HCT116 (cell line): ENCODE data around the gene ATP8B3. TPM values are rescaled to one million over a fixed set of nuclear protein-coding genes. Genes with fewer than 3 reads are reported as not detected.

Experiments used
- ATAC-seq: fragments of 200-7000 bp; cut with Tn5 transposase; 2 replicates; pipeline ENCODE4 v1.9.1; 2020; ENCODE audit warnings: mild to moderate bottlenecking, moderate library complexity
- BruUV-seq: library from RNA; stranded (reverse); fragments of 400-500 nt; replicated peaks from 2 replicates; lab custom pipeline; 2021; lab: Mats Ljungman, UMichigan
- CTCF ChIA-PET: fragments of 300-600 bp; sonication (Branson Sonifier 250); formaldehyde crosslinking; loops from one replicate; lab custom pipeline; 2021; ENCODE audit warnings: antibody characterized with exemption; lab: Charles Lee
- POLR2A ChIA-PET: fragments of 300-600, 350-600 bp; sonication (Branson Sonifier 250); formaldehyde crosslinking; loops from one replicate; lab custom pipeline; 2021; ENCODE audit warnings: antibody characterized with exemption; lab: Charles Lee
- RAD21 ChIA-PET, 2 experiments: fragments of 300-600 bp; sonication (Branson Sonifier 250); formaldehyde crosslinking; loops; one replicate each; lab custom pipeline; 2023; ENCODE audit warnings: low total read pairs in 2 of 2; ENCODE audit not compliant: uncharacterized antibody in 2 of 2, unreplicated experiment in 2 of 2, low non-redundant PET in 1 of 2; lab: Charles Lee
- DNase-seq: peaks from one replicate; pipeline ENCODE4 v3.0.0-alpha.2; 2010; ENCODE audit warnings: low read depth, low spot score
- H2AFZ ChIP-seq: fragments of 200-600 bp; shearing (Covaris generic), sonication (generic); 2 replicates; pipeline ENCODE4 v1.6.1; 2017; ENCODE audit warnings: low read depth, mixed run types, mixed read lengths, antibody characterized with exemption, low read length; ENCODE audit not compliant: poor library complexity, severe bottlenecking
- H3K27ac ChIP-seq: 2 replicates; pipeline ENCODE4 v1.5.1; 2012; ENCODE audit warnings: low read depth, low read length
- H3K27me3 ChIP-seq: fragments of 200-600 bp; sonication (generic); 2 replicates; pipeline ENCODE4 v1.6.1; 2016; ENCODE audit warnings: mixed run types, low read length, mixed read lengths; ENCODE audit not compliant: insufficient read depth
- H3K36me3 ChIP-seq, 2 experiments: fragments of 200-500 bp in 1 of 2; fragments of 200-600 bp in 1 of 2; sonication (Bioruptor generic) in 1 of 2; sonication (generic) in 1 of 2; 2 replicates each; pipeline versions ENCODE4 v1.5.1 to v1.6.1; 2014 to 2016; ENCODE audit warnings: low read length in 2 of 2, inconsistent platforms in 1 of 2, mixed read lengths in 1 of 2, mixed run types in 1 of 2; ENCODE audit not compliant: insufficient read depth in 2 of 2, control insufficient read depth in 1 of 2
- H3K4me1 ChIP-seq, 2 experiments: fragments of 200-600 bp in 1 of 2; sonication (generic) in 1 of 2; 2 replicates each; pipeline versions ENCODE4 v1.5.1 to v1.6.1; 2012 to 2017; ENCODE audit warnings: low read length in 2 of 2, inconsistent platforms in 1 of 2, mild to moderate bottlenecking in 1 of 2, mixed read lengths in 1 of 2, mixed run types in 1 of 2, moderate library complexity in 1 of 2; ENCODE audit not compliant: insufficient read depth in 2 of 2, control insufficient read depth in 1 of 2
- H3K4me2 ChIP-seq: fragments of 200-600 bp; sonication (generic); 2 replicates; pipeline ENCODE4 v1.6.1; 2017; ENCODE audit warnings: mixed run types, low read length, mixed read lengths
- H3K4me3 ChIP-seq, 2 experiments: fragments of 200-600 bp in 1 of 2; sonication (generic) in 1 of 2; replicated peaks in 1 of 2; 2 replicates each; pipeline ENCODE4 v1.5.1; 2011 to 2016; ENCODE audit warnings: low read length in 2 of 2, control low read depth in 1 of 2, low read depth in 1 of 2, mild to moderate bottlenecking in 1 of 2, mixed read lengths in 1 of 2, mixed run types in 1 of 2
- H3K79me2 ChIP-seq: fragments of 200-600 bp; sonication (generic); 2 replicates; pipeline ENCODE4 v1.6.1; 2017; ENCODE audit warnings: mild to moderate bottlenecking, mixed run types, low read length, moderate library complexity, mixed read lengths; ENCODE audit not compliant: insufficient read depth
- H3K9ac ChIP-seq: fragments of 200-600 bp; sonication (generic); 2 replicates; pipeline ENCODE4 v1.6.1; 2016; ENCODE audit warnings: low read length, mixed read lengths
- H3K9me2 ChIP-seq: fragments of 200-600 bp; sonication (generic), shearing (Covaris generic); 2 replicates; pipeline ENCODE4 v1.6.1; 2017; ENCODE audit warnings: mixed run types, mild to moderate bottlenecking, moderate library complexity; ENCODE audit not compliant: insufficient read depth
- H3K9me3 ChIP-seq, 2 experiments: fragments of 200-500 bp in 1 of 2; fragments of 200-600 bp in 1 of 2; sonication (Bioruptor generic) in 1 of 2; sonication (generic) in 1 of 2; 2 replicates each; pipeline ENCODE4 v1.6.1; 2014 to 2017; ENCODE audit warnings: low read length in 2 of 2, mixed read lengths in 2 of 2, inconsistent platforms in 1 of 2, low read depth in 1 of 2, mild to moderate bottlenecking in 1 of 2, mixed run types in 1 of 2, moderate library complexity in 1 of 2; ENCODE audit not compliant: control insufficient read depth in 1 of 2, insufficient read depth in 1 of 2
- H4K20me1 ChIP-seq: fragments of 200-600 bp; sonication (generic), shearing (Covaris generic); 2 replicates; pipeline ENCODE4 v1.6.1; 2017; ENCODE audit warnings: mixed run types, mild to moderate bottlenecking, moderate library complexity; ENCODE audit not compliant: insufficient read depth
- EZH2phosphoT487 ChIP-seq: fragments of 200-600 bp; IDR thresholded peaks from 2 replicates; pipeline ENCODE4 v1.6.1; 2018; ENCODE audit warnings: antibody characterized with exemption, borderline replicate concordance
- POLR2A ChIP-seq: IDR thresholded peaks from 2 replicates; pipeline ENCODE4 v1.7.0; 2011; ENCODE audit warnings: borderline replicate concordance; ENCODE audit not compliant: insufficient read depth, insufficient read length; ENCODE audit errors: extremely low read depth
- POLR2AphosphoS5 ChIP-seq: IDR thresholded peaks from 2 replicates; pipeline ENCODE4 v1.6.1; 2011; ENCODE audit warnings: mild to moderate bottlenecking, low read depth, low read length, moderate library complexity
- ZFX ChIP-seq: fragments of 450-650 bp; IDR thresholded peaks from 2 replicates; pipeline ENCODE4 v1.6.1; 2017
- intact Hi-C: fragments of 100-400 bp; cut with micrococcal nuclease; formaldehyde crosslinking; loops from 2 replicates; pipeline ENCODE4 v1.10.0; 2022
- total RNA-seq: library from RNA; stranded (reverse); gene quantifications from one replicate; pipeline ENCODE4 v1.2.1, GENCODE V29; 2021; ENCODE audit not compliant: unreplicated experiment

The ATP8B3 gene
- total RNA-seq, 1 experiment from 2014 or later: 17.0 TPM

DNA sequence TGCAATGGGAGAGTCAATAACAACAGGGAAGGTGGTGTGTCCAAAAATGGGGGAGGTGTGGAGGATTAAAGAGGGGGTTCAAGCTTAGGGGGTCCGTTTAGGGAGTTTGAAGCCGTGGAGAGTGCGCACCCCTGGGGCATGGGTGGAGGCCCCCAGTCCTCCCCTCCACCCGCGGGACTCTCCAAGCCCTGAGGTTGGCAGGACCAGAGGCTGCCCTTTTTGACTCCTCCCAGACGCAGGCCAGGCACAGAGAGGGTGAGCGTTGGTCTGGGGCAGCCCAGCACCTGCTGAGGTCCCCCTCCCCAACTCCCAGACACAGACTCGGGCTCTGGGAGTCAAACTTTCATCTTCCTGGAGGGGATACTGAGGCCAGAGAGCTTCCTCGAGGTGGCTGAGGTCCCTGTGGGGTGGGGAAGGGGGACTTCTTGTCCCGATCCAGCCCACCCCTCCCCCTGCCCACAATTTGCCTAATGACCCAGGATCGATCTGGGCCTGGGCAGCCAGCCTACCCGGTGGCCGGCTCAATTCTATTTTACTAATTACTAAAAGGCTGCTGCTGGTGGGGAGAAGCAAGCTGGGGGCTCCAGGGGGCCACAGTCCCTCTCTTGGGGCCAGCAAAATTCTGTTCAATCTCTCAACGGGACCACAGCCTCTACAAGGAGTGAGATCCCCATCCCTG, 61.6 kb downstream of the ATP8B3 start:
- Histone ChIP-seq H3K27ac (peak overlapping the region; percentile 100), H3K4me1 (peaks cover 27 to 70% of the 10 kb centered on the region in 2 experiments), H3K4me3 (peak overlapping the region; percentile 67 to 78), H3K9ac (peak overlapping the region; percentile 98), H3K36me3 (no peaks in the 10 kb centered on the region), H3K79me2 (peaks cover 31% of the 10 kb centered on the region), H4K20me1 (no peaks in the 10 kb centered on the region), H3K27me3 (no peaks in the 10 kb centered on the region), H3K9me3 (no peaks in the 10 kb centered on the region), H2AFZ (no peak overlapping the region), H3K9me2 (no peaks in the 10 kb centered on the region), H3K4me2 (peak overlapping the region; percentile 86)
- no peak for DNase-seq
- intact Hi-C loops: no loop called here
- ChIA-PET CTCF (interaction anchor here (1.8 kb wide), 1 partner anchor 78 kb away, joined by 5 read pairs; no protein-coding TSS in a partner anchor), RAD21 (no interaction called here), POLR2A (no interaction called here)
- TF ChIP-seq EZH2phosphoT487 (no peak), POLR2AphosphoS5 (peak; percentile 48)
- BruUV-seq: no TSS peak
- ATAC-seq: no peak

DNA sequence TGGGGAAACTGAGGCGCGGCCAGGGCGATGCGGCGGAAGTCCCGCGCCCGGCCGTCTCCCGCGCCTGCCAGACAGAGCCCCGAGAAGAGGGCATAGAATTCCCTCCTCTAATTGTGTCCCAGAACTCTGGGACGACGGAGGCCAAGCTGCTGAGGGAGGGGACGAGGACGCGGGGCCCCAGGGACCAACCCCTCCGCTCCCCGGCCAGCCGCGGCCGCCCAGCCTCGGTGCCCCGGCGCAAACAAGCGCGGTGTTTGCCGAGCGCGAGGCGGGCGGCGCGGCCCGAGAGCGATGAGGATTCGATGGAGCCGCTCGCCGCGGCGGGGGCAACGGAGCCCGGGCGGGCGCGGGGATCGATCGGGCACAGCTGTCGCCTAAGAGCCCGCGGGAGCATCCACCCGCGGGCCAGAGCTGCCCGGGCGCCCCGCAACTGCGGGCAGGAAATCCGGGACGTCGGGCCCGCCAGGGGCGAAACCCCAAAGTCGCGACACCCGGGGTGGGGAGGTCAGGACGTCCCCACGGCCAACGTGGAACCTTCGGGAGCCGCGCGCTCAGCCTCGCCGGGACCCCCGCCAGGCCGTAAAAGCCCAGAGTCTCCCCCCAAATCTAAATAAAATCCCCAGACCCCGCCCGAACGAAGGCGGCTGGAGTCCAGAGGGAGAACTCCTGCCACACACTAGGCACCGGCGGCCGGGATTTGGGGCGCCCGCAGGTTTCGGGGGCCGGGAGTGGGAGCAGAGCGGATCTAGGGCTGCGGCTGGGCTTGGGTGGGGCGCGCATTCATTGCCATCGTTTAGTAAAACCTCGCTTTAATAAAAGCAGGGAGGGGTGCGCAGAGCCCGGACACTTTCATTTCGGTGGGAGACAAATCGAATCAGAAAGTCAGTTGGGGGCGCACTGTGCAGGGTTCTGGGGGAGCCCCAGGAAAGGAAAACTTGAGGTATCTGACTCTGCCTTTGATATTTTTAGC, 62.4 kb downstream of the ATP8B3 start:
- ATAC-seq (no peak), DNase-seq (no peak)
- H3K4me1 ChIP-seq: peaks cover 35 to 79% of the 10 kb centered on the region in 2 experiments
- CTCF ChIA-PET: no interaction called here
- no peaks in the 10 kb centered on the region for H4K20me1 ChIP-seq
- H3K9me3 ChIP-seq: no peaks in the 10 kb centered on the region
- H3K9me2 ChIP-seq: no peaks in the 10 kb centered on the region
- peak overlapping the region; percentile 67 to 78 for H3K4me3 ChIP-seq
- H3K4me2 ChIP-seq: peak overlapping the region; percentile 86
- peaks cover 29% of the 10 kb centered on the region for H3K79me2 ChIP-seq
- TF ChIP-seq POLR2A (peak; percentile 6), ZFX (peak; percentile 27; the same call in 1 of the 2 replicates), POLR2AphosphoS5 (no peak; the same call in 1 of the 2 replicates)
- no peaks in the 10 kb centered on the region for H3K36me3 ChIP-seq
- H3K27ac ChIP-seq: peak overlapping the region; percentile 100
- intact Hi-C loops: loop anchor here (5.0 kb wide), 1 partner anchor 77 kb away; no protein-coding TSS in a partner anchor
- RAD21 ChIA-PET: no interaction called here
- H3K27me3 ChIP-seq: no peaks in the 10 kb centered on the region
- BruUV-seq: no TSS peak
- POLR2A ChIA-PET: no interaction called here
- H3K9ac ChIP-seq: peak overlapping the region; percentile 98
- no peak overlapping the region for H2AFZ ChIP-seq
